IMR-90 (cell line): ENCODE measurements around the gene EHHADH. TPM values are rescaled to one million over a fixed set of nuclear protein-coding genes. Genes with fewer than 3 reads are reported as not detected.

ENCODE experiments used
- ATAC-seq: fragments of 200-7000 bp; cut with Tn5 transposase; 2 replicates; pipeline ENCODE4 v1.9.1; 2020; ENCODE audit warnings: low read depth, mild to moderate bottlenecking, moderate library complexity
- BruUV-seq: library from RNA; stranded (reverse); fragments of 400-500 nt; replicated peaks from 2 replicates; lab custom pipeline; 2021; lab: Mats Ljungman, UMichigan
- CTCF ChIA-PET: fragments of 300-600 bp; formaldehyde crosslinking; extraction: SDS; loops from one replicate; lab custom pipeline; 2021; ENCODE audit warnings: antibody characterized with exemption; lab: Yijun Ruan, JAX
- POLR2A ChIA-PET: fragments of 300-600 bp; sonication (Branson Sonifier 250); formaldehyde crosslinking; loops from one replicate; lab custom pipeline; 2022; ENCODE audit warnings: antibody characterized with exemption; ENCODE audit not compliant: unreplicated experiment; lab: Charles Lee
- DNase-seq: peaks from one replicate; pipeline ENCODE4 v3.0.0; 2013
- H2AFZ ChIP-seq: replicated peaks from 2 replicates; pipeline ENCODE3; 2013; ENCODE audit warnings: low read length, mild to moderate bottlenecking; ENCODE audit not compliant: poor library complexity
- H2AK5ac ChIP-seq: 2 replicates; pipeline ENCODE4 v1.6.1; 2013; ENCODE audit warnings: low read depth, low read length, inconsistent platforms
- H2AK9ac ChIP-seq: replicated peaks from 2 replicates; pipeline ENCODE3; 2013; ENCODE audit warnings: mild to moderate bottlenecking, low read depth, low read length, moderate library complexity; ENCODE audit not compliant: poor library complexity
- H2BK120ac ChIP-seq: 2 replicates; pipeline ENCODE4 v1.6.1; 2013; ENCODE audit warnings: low read depth, low read length, inconsistent platforms
- H2BK15ac ChIP-seq: 3 replicates; pipeline ENCODE4 v1.6.1; 2013; ENCODE audit warnings: low read depth, low read length, inconsistent platforms
- H2BK20ac ChIP-seq: 2 replicates; pipeline ENCODE4 v1.6.1; 2013; ENCODE audit warnings: low read depth, mild to moderate bottlenecking, inconsistent platforms, low read length, moderate library complexity
- H2BK5ac ChIP-seq: 2 replicates; pipeline ENCODE4 v1.6.1; 2013; ENCODE audit warnings: mild to moderate bottlenecking, low read depth, low read length, inconsistent platforms; ENCODE audit not compliant: poor library complexity, severe bottlenecking
- H3K14ac ChIP-seq: replicated peaks from 2 replicates; pipeline ENCODE4 v1.6.1; 2013; ENCODE audit warnings: low read depth, low read length, inconsistent platforms
- H3K18ac ChIP-seq: 2 replicates; pipeline ENCODE4 v1.6.1; 2013; ENCODE audit warnings: low read depth, low read length, control low read depth
- H3K23ac ChIP-seq: 2 replicates; pipeline ENCODE4 v1.6.1; 2013; ENCODE audit warnings: low read depth, low read length, inconsistent platforms
- H3K27ac ChIP-seq: 2 replicates; pipeline ENCODE4 v1.5.1; 2013; ENCODE audit warnings: mild to moderate bottlenecking, control low read depth, low read length; ENCODE audit not compliant: insufficient read depth
- H3K27me3 ChIP-seq: 2 replicates; pipeline ENCODE4 v1.6.1; 2013; ENCODE audit warnings: low read length; ENCODE audit not compliant: control insufficient read depth, insufficient read depth
- H3K36me3 ChIP-seq: 2 replicates; pipeline ENCODE4 v1.6.1; 2013; ENCODE audit warnings: low read length, mixed read lengths; ENCODE audit not compliant: control insufficient read depth, insufficient read depth
- H3K4ac ChIP-seq: 2 replicates; pipeline ENCODE4 v1.6.1; 2013; ENCODE audit warnings: low read depth, low read length, inconsistent platforms
- H3K4me1 ChIP-seq: 2 replicates; pipeline ENCODE4 v1.6.1; 2013; ENCODE audit warnings: low read length, mixed read lengths; ENCODE audit not compliant: control insufficient read depth, insufficient read depth
- H3K4me2 ChIP-seq: 2 replicates; pipeline ENCODE4 v1.6.1; 2013; ENCODE audit warnings: low read depth, mild to moderate bottlenecking, control low read depth, low read length, moderate library complexity
- H3K4me3 ChIP-seq: 2 replicates; pipeline ENCODE4 v1.5.1; 2013; ENCODE audit warnings: low read depth, mild to moderate bottlenecking, control low read depth, low read length, moderate library complexity; ENCODE audit not compliant: insufficient read depth
- H3K56ac ChIP-seq: 2 replicates; pipeline ENCODE4 v1.6.1; 2013; ENCODE audit warnings: low read length, inconsistent platforms; ENCODE audit not compliant: insufficient read depth; ENCODE audit errors: extremely low read depth
- H3K79me1 ChIP-seq, 2 experiments: 2 replicates each; pipeline ENCODE4 v1.6.1; 2013; ENCODE audit warnings: low read length in 2 of 2, inconsistent platforms in 1 of 2, low read depth in 1 of 2
- H3K9ac ChIP-seq: 2 replicates; pipeline ENCODE4 v1.6.1; 2013; ENCODE audit warnings: low read depth, low read length, control low read depth
- H3K9me1 ChIP-seq: 2 replicates; pipeline ENCODE4 v1.6.1; 2013; ENCODE audit warnings: low read length, inconsistent platforms; ENCODE audit not compliant: insufficient read depth
- H3K9me3 ChIP-seq: 2 replicates; pipeline ENCODE4 v1.6.1; 2013; ENCODE audit warnings: low read length; ENCODE audit not compliant: control insufficient read depth, insufficient read depth
- H4K20me1 ChIP-seq: 2 replicates; pipeline ENCODE4 v1.6.1; 2013; ENCODE audit warnings: low read length, inconsistent platforms; ENCODE audit not compliant: insufficient read depth
- H4K5ac ChIP-seq: 2 replicates; pipeline ENCODE4 v1.6.1; 2013; ENCODE audit warnings: mild to moderate bottlenecking, low read depth, low read length, control low read depth
- H4K8ac ChIP-seq, 2 experiments: 2 replicates each; pipeline ENCODE4 v1.6.1; 2013; ENCODE audit warnings: low read depth in 2 of 2, low read length in 2 of 2, control low read depth in 1 of 2, inconsistent platforms in 1 of 2
- H4K91ac ChIP-seq: 2 replicates; pipeline ENCODE4 v1.6.1; 2013; ENCODE audit warnings: low read depth, low read length, inconsistent platforms; ENCODE audit not compliant: insufficient read depth
- CHD1 ChIP-seq: IDR thresholded peaks from 2 replicates; pipeline ENCODE4 v1.6.1; 2012; ENCODE audit warnings: low read depth, low read length, improper control_type of control experiment
- ELK1 ChIP-seq: fragments of 150-350 bp; IDR thresholded peaks from 2 replicates; pipeline ENCODE4 v1.6.1; 2016; ENCODE audit warnings: low read depth, mild to moderate bottlenecking, low read length, moderate library complexity, borderline replicate concordance
- FOS ChIP-seq: fragments of 150-350 bp; IDR thresholded peaks from 2 replicates; pipeline ENCODE4 v1.6.1; 2016; ENCODE audit warnings: low read depth, low read length
- MAFK ChIP-seq: IDR thresholded peaks from 2 replicates; pipeline ENCODE4 v1.6.1; 2012; ENCODE audit warnings: low read depth, low read length, improper control_type of control experiment
- MAZ ChIP-seq: IDR thresholded peaks from 2 replicates; pipeline ENCODE4 v1.6.1; 2012; ENCODE audit warnings: low read depth, mild to moderate bottlenecking, low read length, improper control_type of control experiment, moderate library complexity, borderline replicate concordance
- POLR2A ChIP-seq: IDR thresholded peaks from 2 replicates; pipeline ENCODE4 v1.6.1; 2012; ENCODE audit warnings: mild to moderate bottlenecking, low read depth, low read length
- RAD21 ChIP-seq: IDR thresholded peaks from 2 replicates; pipeline ENCODE4 v1.6.1; 2012; ENCODE audit warnings: low read length, improper control_type of control experiment
- RCOR1 ChIP-seq: IDR thresholded peaks from 2 replicates; pipeline ENCODE4 v1.6.1; 2012; ENCODE audit warnings: mild to moderate bottlenecking, low read length, improper control_type of control experiment; ENCODE audit not compliant: insufficient replicate concordance
- RFX5 ChIP-seq: IDR thresholded peaks from 2 replicates; pipeline ENCODE4 v1.8.0; 2012; ENCODE audit warnings: low read depth, mild to moderate bottlenecking, low read length, moderate library complexity
- dilution Hi-C: fragments of 300-500 bp; cut with HindIII; formaldehyde crosslinking; loops from one replicate; pipeline ENCODE4 v1.14.3; 2018; ENCODE audit warnings: low sequenced_read_pairs; ENCODE audit not compliant: unreplicated experiment
- in situ Hi-C: fragments of 300-500 bp; cut with MboI; formaldehyde crosslinking; loops from 3 replicates; pipeline ENCODE4 v1.14.3; 2019; ENCODE audit warnings: low sequenced_read_pairs, inconsistent platforms, mixed read lengths
- intact Hi-C: fragments of 100-400 bp; cut with micrococcal nuclease; formaldehyde crosslinking; loops from 2 replicates; pipeline ENCODE4 v1.10.0; 2022
- polyA plus RNA-seq, 3 experiments: library from polyadenylated mRNA; depleted of rRNA; stranded (reverse); fragments of >200 nt; gene quantifications; 2 replicates each; pipeline ENCODE4 v1.2.3, GENCODE V29; 2012; ENCODE audit warnings: low replicate concordance in 1 of 3
- total RNA-seq: library from RNA; depleted of rRNA; stranded (reverse); fragments of >200 nt; gene quantifications from 2 replicates; pipeline ENCODE4 v1.2.3, GENCODE V29; 2012

EHHADH gene
- total and polyA plus RNA-seq, 2 of the 4 experiments (the other 2 are of a cell fraction) = 2.0 to 4.7 TPM

- no peaks in the 10 kb centered on the region for H3K9me1 ChIP-seq
- H2AK5ac ChIP-seq = no peak overlapping the region
- no peak overlapping the region for H2BK5ac ChIP-seq
- H2AFZ ChIP-seq = no peak overlapping the region
- ChIA-PET POLR2A (no interaction called here), CTCF (no interaction called here)
- H2BK20ac ChIP-seq = no peak overlapping the region
- in situ Hi-C loops (no loop called here), dilution Hi-C loops (no loop called here), intact Hi-C loops (no loop called here)
- H4K20me1 ChIP-seq = no peaks in the 10 kb centered on the region
- no peak overlapping the region for H2BK120ac ChIP-seq
- no peak overlapping the region for H3K27ac ChIP-seq
- H3K18ac ChIP-seq = no peak overlapping the region
- no peak overlapping the region for H3K4me3 ChIP-seq
- no peaks in the 10 kb centered on the region for H3K4me1 ChIP-seq
- H3K14ac ChIP-seq = no peak overlapping the region
- no peak overlapping the region for H4K91ac ChIP-seq
- H3K36me3 ChIP-seq = peaks cover 3% of the 10 kb centered on the region; the same call in 1 of the 2 replicates
- H2BK15ac ChIP-seq = no peak overlapping the region
- no peak overlapping the region for H3K56ac ChIP-seq
- no peak overlapping the region for H2AK9ac ChIP-seq
- H3K9me3 ChIP-seq = peaks cover 4% of the 10 kb centered on the region
- ATAC-seq = no peak
- TF ChIP-seq MAZ (no peak), FOS (no peak), MAFK (no peak), ELK1 (no peak), POLR2A (no peak), CHD1 (no peak), RFX5 (no peak), RAD21 (no peak), RCOR1 (no peak)
- H4K5ac ChIP-seq = no peak overlapping the region
- no peaks in the 10 kb centered on the region for H3K79me1 ChIP-seq
- no peak for DNase-seq
- no peaks in the 10 kb centered on the region for H3K27me3 ChIP-seq
- H3K23ac ChIP-seq = no peak overlapping the region
- no peak overlapping the region for H3K4ac ChIP-seq
- H3K9ac ChIP-seq = no peak overlapping the region
- no peak overlapping the region for H4K8ac ChIP-seq
- no peak overlapping the region for H3K4me2 ChIP-seq
- no TSS peak for BruUV-seq
Observed at GRCh38 chr3:185236969-185237368, 16.9 kb downstream of the EHHADH start.
